Fibroblast of lung (primary cell): Measurements from ENCODE around the gene FAM174B.

Experiments used
- CTCF ChIP-seq, 2 donors: IDR thresholded peaks in 1 of 2; conservative IDR thresholded peaks in 1 of 2; 1 replicate in 1 of 2; 2 replicates in 1 of 2; pipeline ENCODE4 v1.5.1; 2011 to 2012; ENCODE audit warnings: low read length in 2 of 2, control low read depth in 1 of 2, inconsistent platforms in 1 of 2, low read depth in 1 of 2, mild to moderate bottlenecking in 1 of 2
- EZH2 ChIP-seq: IDR thresholded peaks from 2 replicates; pipeline ENCODE4 v1.5.1; 2012; ENCODE audit warnings: low read length, control low read depth, mild to moderate bottlenecking; ENCODE audit errors: missing control alignments

GRCh38 chr15:92602267-92602593 lies 53.3 kb downstream of the FAM174B start:
- TF ChIP-seq CTCF (conservative IDR thresholded peaks at IDR 0.05 in 1 of 2, IDR thresholded peaks at IDR 0.05 in 1 of 2; ENCODE audit: low read depth in 1 of 2, low read length in 2 of 2) (no peak), EZH2 (no peak)
